HG02763 (cell line): ENCODE measurements around the gene PRKCQ.
"Not testable (repeated sequence)": the region's sequence is repeated elsewhere in the genome, so short reads cannot be mapped to it uniquely, and the experiment has no call there.

Source experiments
- ATAC-seq: cut with Tn5 transposase; IDR thresholded peaks from one replicate; pipeline ENCODE4 v1.9.1; 2021; ENCODE audit warnings: mild to moderate bottlenecking, moderate library complexity; ENCODE audit not compliant: unreplicated experiment

Gene PRKCQ

DNA sequence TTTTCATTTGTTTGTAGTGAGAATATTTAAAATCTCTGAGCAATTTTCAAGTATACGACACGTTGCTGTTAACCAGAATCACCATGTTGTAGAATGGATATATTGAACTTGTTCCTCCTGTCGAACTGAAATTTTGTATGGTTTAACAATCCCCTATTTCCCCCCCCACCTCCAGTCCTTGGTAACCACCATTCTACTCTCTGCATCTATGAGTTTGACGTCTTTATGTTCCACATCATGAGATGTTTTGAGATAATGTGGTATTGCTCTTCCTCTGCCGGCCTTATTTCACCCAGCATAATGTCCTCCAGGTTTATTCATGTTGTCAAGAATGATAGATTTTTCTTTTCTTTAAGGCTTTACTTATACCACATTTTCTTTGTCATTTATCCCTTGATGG lies 17.4 kb upstream of the PRKCQ start:
- ATAC-seq, result no peak

DNA sequence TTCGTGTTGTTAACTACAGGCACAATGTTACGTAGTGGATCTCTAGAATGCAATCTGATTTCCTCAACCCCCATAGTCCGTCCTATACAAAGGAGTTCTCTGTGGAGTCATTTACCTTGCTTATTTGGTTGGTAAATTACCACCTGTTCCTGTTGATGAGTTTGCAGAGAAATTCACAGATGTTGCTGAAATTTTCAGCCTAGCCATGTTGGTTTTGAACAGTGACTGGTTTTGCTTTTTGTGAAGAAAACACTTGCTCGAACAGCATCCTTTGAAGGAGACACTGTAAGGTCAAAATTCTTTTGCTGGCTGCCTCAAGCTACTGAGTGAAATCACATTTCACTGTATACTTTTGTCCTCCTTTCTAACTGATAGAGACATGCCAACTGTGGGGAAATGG lies 15.4 kb upstream of the PRKCQ start:
- no peak for ATAC-seq

DNA sequence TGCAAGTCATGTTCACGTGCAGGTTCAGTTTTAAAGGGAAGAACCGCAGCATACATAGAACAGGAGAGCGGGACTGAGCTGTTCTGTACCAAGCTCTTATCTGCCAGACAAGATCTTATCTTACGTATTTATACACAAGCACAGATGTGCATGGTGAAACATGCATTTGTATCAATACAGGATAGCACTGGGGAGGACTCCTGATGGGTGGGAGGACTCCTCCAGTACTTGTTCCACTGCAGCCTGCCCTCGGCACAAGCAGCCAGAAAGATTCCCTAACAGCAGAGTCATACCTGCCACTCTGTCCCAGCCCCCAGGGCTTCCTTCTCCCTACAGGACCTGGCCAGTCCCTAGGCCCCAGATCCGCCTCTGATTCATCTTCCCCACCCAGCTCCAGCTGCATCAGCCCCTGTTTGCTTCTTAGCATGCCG lies 13.2 kb upstream of the PRKCQ start:
- ATAC-seq, result no peak

DNA sequence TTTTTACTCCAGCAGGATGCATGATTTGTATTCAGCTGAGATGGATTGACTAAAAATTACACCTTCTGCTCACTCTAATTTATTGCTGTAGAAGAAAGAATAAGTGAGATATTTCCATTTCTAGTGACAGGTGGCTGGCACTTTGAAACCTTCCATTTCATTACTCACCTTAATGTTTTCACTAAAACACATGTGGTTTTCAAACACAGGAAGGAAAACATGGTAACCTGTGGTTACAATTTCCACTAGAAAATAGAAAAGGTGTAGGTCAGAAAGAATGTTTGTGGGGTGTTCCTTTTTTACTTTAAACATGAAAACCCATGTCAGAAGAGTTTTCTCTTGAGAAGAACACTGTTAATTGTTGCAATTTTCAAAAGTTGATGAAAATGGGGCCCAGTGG lies 12.0 kb upstream of the PRKCQ start:
- no peak for ATAC-seq

DNA sequence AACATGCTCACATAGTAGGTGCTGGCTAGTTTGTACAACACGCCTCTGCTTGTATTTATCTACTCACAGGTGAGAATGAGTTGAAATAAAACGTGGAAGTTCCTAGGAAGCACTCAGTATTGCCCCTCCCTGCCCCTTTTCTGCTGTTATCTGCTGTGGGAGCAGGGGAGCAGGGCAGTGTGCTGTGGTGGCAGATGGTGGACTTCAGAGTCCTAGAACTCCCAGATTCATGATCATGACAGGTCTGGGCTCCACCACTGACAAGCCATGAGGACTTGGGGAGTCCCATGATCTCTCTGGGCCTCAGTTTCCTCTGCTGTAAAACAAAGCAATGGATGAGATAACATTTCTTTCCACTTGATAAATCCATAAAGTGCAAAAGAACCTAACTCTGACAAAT lies 11.6 kb upstream of the PRKCQ start:
- ATAC-seq, result no peak

DNA sequence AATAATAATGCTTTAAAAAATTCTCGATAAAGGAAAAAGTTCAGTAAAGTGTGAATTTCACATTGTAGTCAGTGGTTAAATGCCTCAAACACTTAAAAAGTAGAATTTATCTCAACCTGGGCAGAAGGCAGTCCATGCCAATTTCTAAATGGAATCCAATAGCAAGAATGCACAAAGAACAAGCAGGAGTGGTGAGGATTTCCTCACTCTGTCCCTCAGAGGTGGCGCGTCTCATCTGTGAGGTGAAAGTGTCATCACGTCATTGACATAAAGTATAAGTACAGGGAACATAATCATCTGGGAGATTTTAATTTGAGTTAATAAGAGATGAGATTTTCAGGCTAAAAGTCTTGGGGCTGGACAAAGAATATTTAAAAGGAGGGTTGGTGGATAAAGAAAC lies 10.0 kb upstream of the PRKCQ start:
- no peak for ATAC-seq

DNA sequence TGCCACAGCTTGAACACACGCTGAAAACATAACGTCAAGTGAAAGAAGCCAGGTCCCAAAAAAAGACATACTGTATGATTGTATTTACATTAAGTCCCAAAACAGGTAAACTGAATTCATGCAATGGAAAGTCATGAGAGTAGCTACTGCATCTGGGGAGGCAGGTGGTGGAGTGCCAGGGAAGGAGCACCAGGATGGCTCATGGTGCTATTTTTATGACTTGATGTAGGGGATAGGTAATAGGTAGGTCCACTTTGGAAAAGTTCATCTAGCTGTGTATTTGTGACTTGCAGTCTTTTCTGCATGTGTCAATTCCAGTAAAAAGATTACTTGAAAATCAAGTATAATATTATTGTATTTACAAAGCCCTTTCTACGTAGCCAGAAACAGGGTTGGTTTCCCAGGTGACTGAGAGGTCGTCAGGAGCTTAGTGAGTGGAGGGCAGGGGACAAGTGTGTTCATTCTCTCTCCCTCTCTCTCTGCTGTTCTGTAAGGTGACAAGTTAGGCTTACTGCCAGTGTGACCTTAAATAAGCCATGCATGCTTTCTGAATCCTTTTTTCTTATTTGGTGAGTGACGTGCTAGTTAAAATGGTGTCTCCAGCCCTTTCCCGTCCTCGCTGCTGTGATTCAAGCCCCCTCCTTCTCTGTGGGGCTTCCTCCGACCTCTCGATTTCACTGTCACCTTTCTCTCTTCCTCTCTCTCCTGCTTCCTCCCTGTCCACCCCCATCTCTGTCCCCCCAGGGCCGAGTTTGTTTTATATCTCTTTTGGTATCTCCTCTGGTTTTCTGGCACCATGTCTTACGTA lies 9.4 kb upstream of the PRKCQ start:
- ATAC-seq, result no peak

DNA sequence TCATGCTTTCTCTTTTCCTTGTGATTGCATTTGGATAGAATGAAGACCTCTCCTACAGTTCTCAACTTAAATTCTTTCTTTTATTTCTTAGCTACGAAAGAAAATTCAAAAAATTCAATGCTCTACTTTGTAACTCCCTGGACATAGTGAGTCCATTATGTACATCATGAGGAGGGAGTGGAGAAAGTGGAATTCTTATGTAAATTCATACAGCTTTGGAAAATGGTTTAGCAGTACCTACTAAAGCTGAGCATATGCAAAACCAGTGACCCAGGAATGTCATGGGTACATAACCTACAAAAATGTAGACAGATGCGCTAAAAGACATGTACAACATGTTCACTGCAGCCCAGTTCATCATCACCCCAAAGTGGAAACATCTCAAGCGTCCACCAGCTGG lies 8.8 kb upstream of the PRKCQ start:
- no peak for ATAC-seq

DNA sequence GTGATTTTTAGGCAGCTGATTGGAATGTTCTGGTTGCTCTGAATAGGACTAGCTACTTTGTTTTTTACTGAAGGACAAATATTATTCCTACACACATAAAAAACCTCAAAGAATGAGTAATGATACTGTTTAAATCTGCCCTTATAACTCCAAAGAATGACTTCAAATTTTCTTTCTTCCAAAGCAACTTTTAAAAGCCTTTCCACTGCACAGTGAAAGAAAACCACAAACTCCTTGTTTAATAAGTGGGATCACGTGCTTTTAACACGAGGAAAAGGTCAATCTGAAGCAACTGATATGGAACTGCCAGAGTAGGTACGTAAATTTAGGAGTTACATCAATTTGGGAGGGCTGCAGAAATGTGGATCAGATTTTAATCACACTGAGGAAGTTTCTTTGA lies 8.0 kb upstream of the PRKCQ start:
- ATAC-seq, result no peak

DNA sequence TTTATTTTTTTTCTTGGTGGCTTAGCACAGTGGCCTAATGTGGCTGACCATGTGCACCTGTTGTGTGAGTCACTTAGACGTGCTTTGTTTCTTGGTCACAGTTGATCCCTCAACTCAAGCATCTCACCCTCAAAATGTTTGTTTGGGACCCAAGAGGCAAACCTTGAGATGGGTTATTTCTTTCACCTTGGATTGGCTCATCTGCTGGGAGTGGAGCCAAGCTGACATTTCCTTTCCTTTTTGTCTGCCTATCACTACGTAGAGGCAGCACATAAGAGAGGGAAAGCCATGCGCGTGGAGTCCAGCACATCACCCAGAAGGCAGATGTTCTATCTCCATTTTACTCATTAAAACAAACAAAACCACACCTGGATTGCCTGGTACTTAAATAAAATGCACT lies 6.4 kb upstream of the PRKCQ start:
- ATAC-seq, result no peak

DNA sequence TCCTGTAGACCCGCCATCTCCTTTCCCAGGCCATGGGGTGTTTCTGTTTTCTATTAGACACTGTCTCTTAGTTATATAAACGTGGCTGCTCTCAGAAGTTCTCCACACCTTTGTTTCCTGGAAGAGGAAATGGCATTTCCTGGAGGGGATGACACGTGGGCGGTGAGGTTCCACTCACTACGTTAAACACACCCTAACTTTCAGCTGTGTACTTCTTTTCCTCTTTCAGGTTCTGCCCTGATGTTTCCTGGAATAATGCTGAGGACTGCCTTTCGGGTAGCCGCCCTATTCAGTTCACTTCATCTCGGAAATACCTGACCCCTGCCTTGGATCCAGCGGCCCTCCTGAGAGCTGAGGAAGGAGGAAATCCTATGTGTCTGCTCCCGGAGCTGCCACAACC lies 3.4 kb upstream of the PRKCQ start:
- no peak for ATAC-seq

DNA sequence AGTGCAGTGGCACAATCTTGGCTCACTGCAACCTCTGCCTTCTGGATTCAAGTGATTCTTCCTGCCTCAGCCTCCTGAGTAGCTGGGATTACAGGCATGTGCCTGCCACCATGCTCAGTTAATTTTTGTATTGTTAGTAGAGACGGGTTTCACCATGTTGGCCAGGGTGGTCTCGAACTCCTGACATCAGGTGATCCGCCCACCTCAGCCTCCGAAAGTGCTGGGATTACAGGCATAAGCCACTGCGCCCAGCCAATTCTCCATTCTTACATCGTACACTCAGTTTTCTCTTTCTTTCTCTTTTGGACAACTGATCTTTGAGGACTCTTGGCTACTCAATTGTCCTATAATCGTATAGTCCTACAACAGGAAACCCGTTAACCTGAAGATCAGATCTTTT lies 2.8 kb upstream of the PRKCQ start:
- ATAC-seq, result not testable (repeated sequence)

DNA sequence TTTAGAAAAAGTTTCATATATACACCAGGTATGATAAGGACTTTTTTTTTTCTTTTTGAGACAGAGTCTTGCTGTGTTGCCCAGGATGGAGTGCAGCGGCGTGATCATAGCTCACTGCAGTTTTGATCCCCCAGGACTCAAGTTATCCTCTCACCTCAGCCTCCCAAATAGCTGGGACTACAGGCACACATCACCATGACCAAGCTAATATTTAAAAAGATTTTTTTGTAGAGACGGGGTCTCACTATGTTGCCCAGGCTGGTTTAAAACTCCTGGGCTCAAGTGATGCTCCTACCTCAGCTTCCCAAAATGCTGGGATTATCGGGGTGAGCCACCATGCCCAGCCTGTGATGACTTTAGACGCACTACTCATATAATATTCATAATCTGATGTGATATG lies 2.2 kb upstream of the PRKCQ start:
- ATAC-seq, result no peak

DNA sequence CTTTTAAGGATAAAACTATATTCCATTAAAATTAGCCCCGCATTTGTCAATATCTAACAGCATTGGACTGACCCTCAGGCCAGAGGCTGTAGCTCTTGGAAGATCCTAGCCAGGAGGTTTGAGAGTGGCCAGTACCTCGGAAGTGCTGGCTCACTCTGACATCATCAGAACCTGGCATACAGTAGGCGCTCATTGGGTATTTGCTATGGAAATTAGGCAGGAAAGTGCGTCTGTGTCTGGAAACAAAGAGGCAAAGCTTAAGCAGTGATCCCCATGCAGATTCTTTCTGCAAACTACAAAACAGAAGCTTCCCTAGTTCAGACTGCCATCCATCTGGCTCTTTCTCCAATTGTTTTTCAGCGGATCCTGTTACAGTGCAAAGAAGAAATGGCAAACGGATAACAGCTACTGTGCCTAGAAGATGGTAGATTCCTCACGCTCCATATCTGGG lies 1.7 kb upstream of the PRKCQ start:
- ATAC-seq, result no peak

DNA sequence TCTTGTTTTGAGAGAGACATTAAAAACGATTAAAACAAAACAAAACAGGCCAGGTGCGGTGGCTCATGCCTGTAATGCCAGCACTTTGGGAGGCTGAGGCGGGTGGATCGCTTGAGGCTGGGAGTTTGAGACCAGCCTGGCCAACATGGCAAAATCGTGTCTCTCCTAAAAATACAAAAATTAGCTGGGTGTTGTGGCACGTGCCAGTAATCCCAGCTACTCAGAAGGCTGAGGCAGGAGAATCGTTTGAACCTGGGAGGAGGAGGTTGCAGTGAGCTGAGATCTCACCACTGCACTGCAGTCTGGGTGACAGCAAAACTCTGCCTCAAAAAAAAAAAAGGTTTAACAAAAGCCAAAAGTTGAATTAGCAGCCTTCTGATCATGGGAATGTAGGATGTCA lies 1.1 kb upstream of the PRKCQ start:
- not testable (repeated sequence) for ATAC-seq

DNA sequence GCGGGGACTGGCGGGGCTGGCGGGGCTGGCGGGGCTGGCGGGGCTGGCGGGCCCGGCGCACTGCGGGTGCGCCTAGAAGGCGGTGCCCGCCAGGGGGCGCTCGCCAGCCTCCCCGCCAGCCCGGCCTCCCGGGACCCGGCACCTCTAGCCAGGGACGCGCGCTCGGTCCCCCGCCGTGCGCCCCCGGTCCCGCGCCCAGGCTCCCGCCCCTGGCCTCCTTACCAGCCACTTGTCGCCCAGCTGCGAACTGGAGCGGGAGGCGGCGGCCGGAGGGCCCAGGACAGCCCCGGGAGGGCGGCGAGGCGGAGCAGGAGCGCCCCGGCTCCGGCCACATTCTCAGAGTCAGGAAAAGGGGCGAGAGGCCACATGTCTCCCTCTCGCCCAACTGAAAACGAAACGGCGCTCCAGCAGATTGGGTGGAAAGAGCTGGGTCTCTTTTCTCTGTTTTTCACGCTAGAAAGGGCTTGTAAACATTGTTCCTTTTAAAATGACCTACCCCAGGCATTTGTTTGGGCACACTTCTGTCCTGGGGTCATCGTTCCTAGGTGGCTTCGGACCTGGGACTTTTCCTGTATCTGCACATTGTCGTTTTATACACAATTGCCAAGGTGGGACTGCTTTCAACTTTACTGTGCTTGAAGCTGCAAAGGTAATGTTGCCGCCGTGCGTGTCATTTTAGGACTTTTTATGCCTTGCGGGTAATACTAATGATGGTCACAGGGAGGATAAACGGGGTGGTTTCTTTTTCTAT lies 378 bp upstream of the PRKCQ start:
- ATAC-seq, result peak; percentile 93

DNA sequence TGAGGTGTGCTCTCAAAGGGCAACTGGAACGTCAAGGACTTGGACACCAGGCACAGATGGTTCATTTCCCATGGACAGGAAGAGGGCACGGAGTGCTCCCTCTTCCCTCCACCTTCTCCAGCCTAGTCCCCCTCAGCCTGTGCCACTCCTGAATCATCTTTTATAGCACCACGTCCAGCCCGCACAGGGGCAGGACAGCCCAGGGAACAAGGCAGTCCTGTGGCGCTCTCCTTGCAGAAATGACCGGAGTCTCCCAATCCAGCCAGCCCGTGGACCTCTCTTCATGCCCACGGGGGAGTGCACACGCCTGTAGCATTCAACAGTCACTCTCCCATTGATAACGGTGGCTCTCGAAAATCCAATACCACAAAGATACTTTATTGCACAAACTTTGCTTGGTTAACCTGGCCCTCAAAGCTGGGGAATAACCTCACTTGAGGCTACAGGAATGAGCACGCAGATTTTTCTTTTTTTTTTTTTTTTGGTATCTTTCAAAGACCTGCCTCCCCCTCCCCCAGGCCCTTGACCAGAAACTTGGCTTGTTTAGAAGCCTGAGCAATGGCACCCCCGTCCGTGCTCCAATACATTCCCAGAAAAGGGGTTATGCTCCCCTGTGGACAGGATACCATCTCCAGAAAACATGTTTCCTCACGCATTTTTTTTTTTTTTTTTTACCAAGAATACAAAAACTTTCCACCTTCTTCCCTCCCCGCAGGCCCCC lies 733 bp downstream of the PRKCQ start:
- ATAC-seq, result no peak

DNA sequence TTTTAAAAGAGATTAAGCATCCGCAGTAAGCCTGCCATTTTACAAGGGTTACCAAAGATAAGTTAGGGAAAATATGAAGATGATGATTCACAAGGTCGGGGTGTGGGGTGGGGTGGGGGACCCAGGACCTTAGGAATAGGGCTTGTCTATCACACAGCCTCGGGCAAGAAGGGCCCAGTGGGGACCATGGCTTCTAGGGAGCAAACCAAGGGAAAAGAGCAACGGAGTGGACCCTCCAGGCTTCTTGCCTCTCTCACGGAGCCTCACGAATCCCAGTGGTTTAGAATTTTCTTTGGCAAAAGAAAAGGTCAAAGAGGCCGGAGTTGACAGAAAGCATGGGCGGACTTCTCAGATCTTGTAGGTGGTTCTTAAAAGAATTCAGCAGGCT lies 1.3 kb downstream of the PRKCQ start:
- no peak for ATAC-seq

DNA sequence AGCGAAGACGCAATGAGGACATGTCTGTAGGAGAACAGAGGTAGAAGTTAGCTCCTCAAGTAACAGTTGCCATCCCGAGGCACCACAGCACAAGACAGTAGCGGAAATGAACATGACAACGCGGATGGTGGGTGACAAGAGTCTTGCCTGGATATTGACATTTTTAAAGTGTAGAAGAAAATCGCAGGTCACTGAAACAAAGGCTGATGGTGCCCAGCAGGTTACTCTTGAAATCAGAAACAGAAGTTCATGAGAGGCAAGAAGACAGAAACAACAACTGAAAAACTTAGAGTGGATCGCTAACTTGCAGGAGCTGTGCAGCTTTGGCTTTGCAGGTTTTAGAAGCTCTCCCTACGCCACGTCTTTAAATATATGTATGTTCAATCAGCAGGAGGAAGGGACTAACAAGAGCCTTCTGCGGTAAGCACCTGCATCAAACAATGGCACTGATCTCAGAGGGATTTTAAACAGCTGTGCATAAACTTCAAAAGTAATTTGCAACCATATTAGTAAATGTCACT lies 1.8 kb downstream of the PRKCQ start:
- no peak for ATAC-seq

DNA sequence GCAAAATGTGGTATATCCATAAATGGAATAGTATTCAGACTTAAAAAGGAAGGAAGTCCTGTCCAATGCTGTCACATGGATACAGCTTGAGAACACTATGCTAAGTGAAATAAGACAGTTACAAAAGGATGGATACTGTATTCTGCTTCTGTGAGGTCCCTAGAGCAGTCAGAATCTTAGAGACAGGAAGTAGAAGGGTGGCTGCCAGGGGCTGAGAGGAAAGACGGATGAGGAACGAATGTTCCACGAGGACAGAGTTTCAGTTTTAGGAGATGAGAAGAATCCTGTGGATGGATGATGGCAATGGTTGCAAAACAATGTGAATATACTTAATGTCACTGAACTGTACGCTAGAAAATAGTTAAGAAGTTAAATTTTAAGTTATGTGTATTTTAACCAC lies 3.8 kb downstream of the PRKCQ start:
- ATAC-seq, result no peak

DNA sequence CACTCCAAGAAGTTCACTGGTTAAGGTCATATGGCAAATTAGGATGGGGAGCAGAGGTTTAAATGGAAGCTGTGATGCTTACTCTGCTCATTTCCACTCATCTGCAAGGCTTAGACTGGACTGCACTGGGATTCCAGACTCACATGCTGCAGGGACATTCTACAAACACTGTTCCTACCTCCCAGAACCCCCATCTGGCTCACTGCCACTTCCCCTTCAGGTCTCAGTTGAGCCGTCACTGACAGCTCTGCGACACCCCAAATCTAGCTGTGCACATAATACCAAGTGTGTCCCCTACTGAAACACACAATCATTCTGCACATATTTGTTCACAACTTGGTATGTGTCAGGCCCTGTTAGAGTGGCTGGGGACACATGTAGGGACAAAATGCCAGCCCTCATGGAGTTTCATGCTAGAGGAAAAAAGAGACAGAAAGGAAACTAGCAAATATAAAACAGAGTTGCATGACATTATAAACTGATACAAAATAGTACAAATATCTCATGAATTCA lies 5.4 kb downstream of the PRKCQ start:
- no peak for ATAC-seq
